Stimulated activated naive CD8-positive, alpha-beta T cell treated with anti-CD3 and anti-CD28 coated beads, Interleukin-15, Interleukin-2, amounts not matched to agents 100 ng/mL and 50 ng/mL, for 24 hours (primary cell): ENCODE results near the gene QRICH2.
"Not testable (repeated sequence)": the region's sequence is repeated elsewhere in the genome, so short reads cannot be mapped to it uniquely, and the experiment has no call there.

Experiments used
- H3K27ac Mint-ChIP-seq: one replicate; pipeline ENCODE4 v1.8.0; 2021; ENCODE audit warnings: mild to moderate bottlenecking, mixed read lengths
- H3K27me3 Mint-ChIP-seq: one replicate; pipeline ENCODE4 v1.8.0; 2021; ENCODE audit warnings: mixed read lengths
- H3K36me3 Mint-ChIP-seq: one replicate; pipeline ENCODE4 v1.8.0; 2021; ENCODE audit warnings: low read depth, mixed read lengths
- H3K4me1 Mint-ChIP-seq: one replicate; pipeline ENCODE4 v1.8.0; 2021; ENCODE audit warnings: low read depth, mixed read lengths
- H3K4me3 Mint-ChIP-seq: one replicate; pipeline ENCODE4 v1.8.0; 2021; ENCODE audit warnings: mild to moderate bottlenecking, mixed read lengths
- H3K9me3 Mint-ChIP-seq: one replicate; pipeline ENCODE4 v1.8.0; 2021; ENCODE audit warnings: mixed read lengths

The QRICH2 gene

GRCh38 chr17:76253841-76254240 is 54.2 kb downstream of the QRICH2 start:
- Mint-ChIP-seq H3K27me3 (no peaks in the 10 kb centered on the region), H3K36me3 (no peaks in the 10 kb centered on the region), H3K4me3 (no peak overlapping the region), H3K4me1 (peaks cover 46% of the 10 kb centered on the region), H3K27ac (no peak overlapping the region), H3K9me3 (no peaks in the 10 kb centered on the region)

DNA sequence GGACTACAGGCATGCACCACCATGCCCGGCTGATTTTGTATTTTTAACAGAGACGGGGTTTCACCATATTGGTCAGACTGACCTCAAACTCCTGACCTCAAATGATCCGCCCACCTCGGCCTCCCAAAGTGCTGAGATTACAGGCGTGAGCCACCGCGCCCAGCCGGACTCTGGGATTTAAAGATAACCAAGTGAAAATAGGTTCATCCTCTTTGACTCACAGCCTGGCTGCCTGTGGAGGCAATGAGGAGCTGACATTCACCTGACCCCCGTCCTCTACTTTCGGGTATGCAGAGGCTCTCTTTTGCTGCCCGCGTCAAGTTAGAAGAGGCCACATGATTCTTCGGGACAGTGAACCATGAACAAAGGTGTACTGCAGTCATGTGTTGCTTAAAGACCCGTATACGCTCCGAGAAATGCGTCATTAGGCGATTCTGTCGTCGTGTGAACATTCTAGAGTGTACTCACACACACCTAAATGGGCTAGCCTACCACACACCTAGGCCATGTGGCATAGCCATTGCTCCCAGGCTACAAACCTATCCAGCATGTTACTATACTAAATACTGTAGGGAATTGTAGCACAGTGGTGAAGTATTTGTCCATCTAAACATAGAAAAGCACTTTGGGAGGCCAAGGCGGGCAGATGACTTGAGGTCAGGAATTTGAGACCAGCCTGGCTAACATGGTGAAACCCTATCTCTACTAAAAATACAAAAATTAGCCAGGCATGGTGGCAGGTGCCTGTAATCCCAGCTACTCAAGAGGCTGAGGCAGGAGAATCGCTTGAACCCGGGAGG is 54.9 kb downstream of the QRICH2 start:
- not testable (repeated sequence) for H3K36me3 Mint-ChIP-seq
- peaks cover 50% of the 10 kb centered on the region for H3K4me1 Mint-ChIP-seq

GRCh38 chr17:76252040-76252954 is 55.8 kb downstream of the QRICH2 start:
- Mint-ChIP-seq H3K27ac (peak overlapping the region; percentile 92), H3K36me3 (no peaks in the 10 kb centered on the region), H3K4me1 (peaks cover 58% of the 10 kb centered on the region), H3K9me3 (no peaks in the 10 kb centered on the region), H3K27me3 (no peaks in the 10 kb centered on the region), H3K4me3 (peak overlapping the region; percentile 32)

More for the DNA sequence above, 54.9 kb downstream of the QRICH2 start:
- H3K27ac Mint-ChIP-seq: peak overlapping the region; percentile 92
- not testable (repeated sequence) for H3K27me3 Mint-ChIP-seq, H3K9me3 Mint-ChIP-seq
- H3K4me3 Mint-ChIP-seq: peak overlapping the region; percentile 32

- H3K4me1 Mint-ChIP-seq: peaks cover 58% of the 10 kb centered on the region
- no peaks in the 10 kb centered on the region for H3K27me3 Mint-ChIP-seq
- H3K4me3 Mint-ChIP-seq: peak overlapping the region; percentile 32
- peak overlapping the region; percentile 92 for H3K27ac Mint-ChIP-seq
- H3K9me3 Mint-ChIP-seq: no peaks in the 10 kb centered on the region
- H3K36me3 Mint-ChIP-seq: no peaks in the 10 kb centered on the region
Measured at GRCh38 chr17:76251478-76252039, 56.5 kb downstream of the QRICH2 start.

- Mint-ChIP-seq H3K4me1 (peaks cover 57% of the 10 kb centered on the region), H3K27ac (no peak overlapping the region), H3K4me3 (no peak overlapping the region), H3K36me3 (no peaks in the 10 kb centered on the region), H3K27me3 (no peaks in the 10 kb centered on the region), H3K9me3 (no peaks in the 10 kb centered on the region)
Measured at GRCh38 chr17:76250141-76250540, 57.9 kb downstream of the QRICH2 start.

GRCh38 chr17:76248013-76248782 is 59.9 kb downstream of the QRICH2 start:
- Mint-ChIP-seq H3K4me3 (no peak overlapping the region), H3K36me3 (no peaks in the 10 kb centered on the region), H3K9me3 (no peaks in the 10 kb centered on the region), H3K4me1 (peaks cover 69% of the 10 kb centered on the region), H3K27ac (no peak overlapping the region), H3K27me3 (no peaks in the 10 kb centered on the region)

- Mint-ChIP-seq H3K27ac (no peak overlapping the region), H3K4me1 (peaks cover 60% of the 10 kb centered on the region), H3K36me3 (no peaks in the 10 kb centered on the region), H3K4me3 (no peak overlapping the region), H3K27me3 (no peaks in the 10 kb centered on the region), H3K9me3 (no peaks in the 10 kb centered on the region)
Measured at GRCh38 chr17:76247304-76247703, 60.8 kb downstream of the QRICH2 start.

- Mint-ChIP-seq H3K27ac (peak overlapping the region; percentile 60), H3K9me3 (no peaks in the 10 kb centered on the region), H3K4me1 (peaks cover 56% of the 10 kb centered on the region), H3K4me3 (peak overlapping the region; percentile 21), H3K27me3 (no peaks in the 10 kb centered on the region), H3K36me3 (no peaks in the 10 kb centered on the region)
Measured at GRCh38 chr17:76246080-76247066, 61.7 kb downstream of the QRICH2 start.

DNA sequence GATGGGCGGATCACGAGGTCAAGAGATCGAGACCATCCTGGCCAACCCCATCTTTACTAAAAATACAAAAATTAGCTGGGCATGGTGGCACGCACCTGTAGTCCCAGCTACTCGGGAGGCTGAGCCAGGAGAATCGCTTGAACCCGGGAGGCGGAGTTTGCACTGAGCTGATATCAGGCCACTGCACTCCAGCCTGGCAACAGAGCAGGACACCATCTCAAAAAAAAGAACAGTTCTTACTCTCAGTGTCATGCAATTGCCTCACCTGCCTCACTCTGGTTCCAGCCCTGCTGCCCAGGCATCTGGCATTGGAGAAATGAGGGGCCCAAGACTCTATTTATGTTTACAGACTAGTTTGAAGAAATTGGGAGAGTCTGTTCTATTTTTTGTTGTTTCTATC is 63.4 kb downstream of the QRICH2 start:
- H3K27ac Mint-ChIP-seq, H3K4me3 Mint-ChIP-seq, H3K36me3 Mint-ChIP-seq, H3K9me3 Mint-ChIP-seq, H3K27me3 Mint-ChIP-seq: not testable (repeated sequence)
- H3K4me1 Mint-ChIP-seq: peaks cover 61% of the 10 kb centered on the region

DNA sequence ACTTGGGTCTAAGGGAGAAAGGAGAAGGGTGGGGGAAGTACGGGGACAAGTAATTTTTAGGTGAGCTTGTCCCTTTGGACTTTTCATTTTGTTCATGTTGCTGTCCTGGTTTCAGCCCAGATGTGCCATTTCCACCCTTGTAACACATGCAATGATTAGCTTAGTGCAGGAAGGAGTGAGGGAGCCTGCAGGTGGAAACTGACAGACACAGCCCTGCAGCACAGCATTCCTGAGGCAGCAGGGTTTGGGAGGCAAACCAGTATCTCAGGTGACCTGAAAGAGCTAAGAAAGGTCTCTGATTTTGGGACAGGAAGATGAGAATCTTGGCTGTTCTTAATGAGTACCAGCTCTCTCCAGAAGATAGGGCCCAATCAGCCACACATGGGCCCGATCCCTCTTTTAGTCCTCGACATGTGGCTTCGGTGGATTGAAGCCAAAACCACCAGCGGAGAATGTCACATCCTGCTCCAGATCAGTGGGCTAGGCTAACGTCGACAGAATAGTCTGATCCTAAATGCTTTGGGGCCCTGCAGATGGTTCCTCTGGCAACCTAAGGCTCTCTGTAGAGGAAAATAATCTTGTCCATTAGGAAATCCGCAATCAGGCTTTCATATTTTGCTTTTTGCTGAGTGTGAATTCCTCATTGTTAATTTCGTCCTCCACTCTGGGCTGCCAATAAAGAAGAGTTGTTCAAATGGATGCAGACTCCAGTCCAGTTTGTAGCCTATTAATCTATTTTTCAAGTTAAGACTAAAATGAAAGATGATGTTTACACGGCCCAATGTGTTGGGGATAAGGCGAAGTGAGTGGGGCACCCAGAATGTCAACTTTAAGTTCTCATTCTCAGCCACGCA is 64.0 kb downstream of the QRICH2 start:
- peaks cover 64% of the 10 kb centered on the region for H3K4me1 Mint-ChIP-seq
- no peaks in the 10 kb centered on the region for H3K36me3 Mint-ChIP-seq
- no peak overlapping the region for H3K27ac Mint-ChIP-seq
- no peaks in the 10 kb centered on the region for H3K27me3 Mint-ChIP-seq
- no peaks in the 10 kb centered on the region for H3K9me3 Mint-ChIP-seq
- no peak overlapping the region for H3K4me3 Mint-ChIP-seq

- Mint-ChIP-seq H3K4me1 (peaks cover 64% of the 10 kb centered on the region), H3K27me3 (no peaks in the 10 kb centered on the region), H3K36me3 (peaks cover under 1% of the 10 kb centered on the region), H3K4me3 (peak overlapping the region; percentile 81), H3K9me3 (no peaks in the 10 kb centered on the region), H3K27ac (peak overlapping the region; percentile 90)
Measured at GRCh38 chr17:76241691-76242255, 66.3 kb downstream of the QRICH2 start.

- H3K9me3 Mint-ChIP-seq: no peaks in the 10 kb centered on the region
- peak overlapping the region; percentile 81 for H3K4me3 Mint-ChIP-seq
- peaks cover 58% of the 10 kb centered on the region for H3K4me1 Mint-ChIP-seq
- H3K27me3 Mint-ChIP-seq: no peaks in the 10 kb centered on the region
- peaks cover 3% of the 10 kb centered on the region for H3K36me3 Mint-ChIP-seq
- peak overlapping the region; percentile 90 for H3K27ac Mint-ChIP-seq
Measured at GRCh38 chr17:76241204-76241538, 66.9 kb downstream of the QRICH2 start.
